Mucosa of descending colon (tissue), 3 donors: ENCODE results near the gene CECR2. TPM values are rescaled to one million over a fixed set of nuclear protein-coding genes. Genes with fewer than 3 reads are reported as not detected.
A peak's percentile ranks its signal among the peaks of the same experiment; 100 is the strongest.

Experiments used
- ATAC-seq: fragments of 200-7000 bp; cut with Tn5 transposase; one replicate; pipeline ENCODE4 v1.9.1; 2020; ENCODE audit warnings: mild to moderate bottlenecking, moderate library complexity
- DNase-seq, 3 donors: peaks; one replicate each; pipeline ENCODE4 v3.0.0-alpha.2; 2020
- H3K36me3 ChIP-seq: fragments of 200-600 bp; one replicate; pipeline ENCODE4 v1.8.0; 2021; ENCODE audit warnings: low read depth, mild to moderate bottlenecking
- H3K4me1 ChIP-seq: fragments of 200-600 bp; one replicate; pipeline ENCODE4 v1.8.0; 2021; ENCODE audit warnings: low read depth, mild to moderate bottlenecking
- H3K4me3 ChIP-seq: fragments of 200-600 bp; one replicate; pipeline ENCODE4 v1.8.0; 2021; ENCODE audit warnings: mild to moderate bottlenecking
- H3K9me3 ChIP-seq: fragments of 200-600 bp; one replicate; pipeline ENCODE4 v1.8.0; 2021; ENCODE audit warnings: mild to moderate bottlenecking
- intact Hi-C, 2 donors: fragments of 100-400 bp; cut with DNase I in 1 of 2; cut with micrococcal nuclease in 1 of 2; formaldehyde crosslinking; loops; one replicate each; pipeline versions ENCODE4 v1.11.0 to v1.11.1; 2022; cut with DNase I, micrococcal nuclease
- total RNA-seq, 3 donors: library from RNA; stranded (reverse); fragmentation: NEBNext Ultra II Directional in 2 of 3; extraction: Animal tissue kit (Norgen Biotek cat#: 25700) in 2 of 3; gene quantifications; one replicate each; pipeline versions ENCODE4 v1.2.1 to v1.2.4, GENCODE V29; 2021 to 2023
- TF ChIP-seq, protein P1 (sequence below): fragments of 200-600 bp; IDR thresholded peaks from one replicate; pipeline ENCODE4 v1.8.0; 2022; ENCODE audit warnings: antibody characterized with exemption, mild to moderate bottlenecking
- donor health status: DM: no; HTN: no; CAD: no; lungs with moderate emphysema.
- donor health status: DM: no; HTN: no; CAD: no.
- donor health status: DM: no; HTN: yes; CAD: no.

Gene CECR2
- total RNA-seq, 3 donors from 2014 or later: 0.27 to 1.4 (median 0.29) TPM

- no peaks in the 10 kb centered on the region for H3K9me3 ChIP-seq
- H3K36me3 ChIP-seq: no peaks in the 10 kb centered on the region
- ATAC-seq: no peak
- intact Hi-C loops: no loop called here
- no peaks in the 10 kb centered on the region for H3K4me1 ChIP-seq
- DNase-seq: peak in 1 of 3 donors; percentile 38
- TF ChIP-seq, protein P1, sequence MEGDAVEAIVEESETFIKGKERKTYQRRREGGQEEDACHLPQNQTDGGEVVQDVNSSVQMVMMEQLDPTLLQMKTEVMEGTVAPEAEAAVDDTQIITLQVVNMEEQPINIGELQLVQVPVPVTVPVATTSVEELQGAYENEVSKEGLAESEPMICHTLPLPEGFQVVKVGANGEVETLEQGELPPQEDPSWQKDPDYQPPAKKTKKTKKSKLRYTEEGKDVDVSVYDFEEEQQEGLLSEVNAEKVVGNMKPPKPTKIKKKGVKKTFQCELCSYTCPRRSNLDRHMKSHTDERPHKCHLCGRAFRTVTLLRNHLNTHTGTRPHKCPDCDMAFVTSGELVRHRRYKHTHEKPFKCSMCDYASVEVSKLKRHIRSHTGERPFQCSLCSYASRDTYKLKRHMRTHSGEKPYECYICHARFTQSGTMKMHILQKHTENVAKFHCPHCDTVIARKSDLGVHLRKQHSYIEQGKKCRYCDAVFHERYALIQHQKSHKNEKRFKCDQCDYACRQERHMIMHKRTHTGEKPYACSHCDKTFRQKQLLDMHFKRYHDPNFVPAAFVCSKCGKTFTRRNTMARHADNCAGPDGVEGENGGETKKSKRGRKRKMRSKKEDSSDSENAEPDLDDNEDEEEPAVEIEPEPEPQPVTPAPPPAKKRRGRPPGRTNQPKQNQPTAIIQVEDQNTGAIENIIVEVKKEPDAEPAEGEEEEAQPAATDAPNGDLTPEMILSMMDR: no peak
- no peak overlapping the region for H3K4me3 ChIP-seq
Observed at GRCh38 chr22:17581056-17581455, 211.8 kb downstream of the CECR2 start.

DNA sequence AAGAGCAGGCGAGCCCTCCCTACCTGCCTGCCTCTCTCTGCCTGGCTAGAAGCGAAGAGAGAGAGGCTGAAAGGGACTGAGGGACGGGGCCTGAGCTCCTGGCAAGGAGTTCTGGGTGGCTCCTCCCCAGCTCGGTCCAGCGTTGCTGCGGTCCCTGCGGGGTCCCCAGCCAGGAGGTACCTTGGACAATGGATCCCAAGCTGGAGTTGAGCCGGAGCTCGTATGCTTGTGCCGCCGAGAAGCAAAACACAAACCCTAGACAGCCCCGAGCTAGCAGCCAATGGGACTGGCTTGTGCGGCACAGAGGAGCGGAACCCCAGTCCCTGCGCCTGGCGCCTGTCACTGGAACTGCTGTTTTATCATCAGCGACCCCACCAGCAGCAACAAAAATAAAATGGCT is 212.4 kb downstream of the CECR2 start:
- H3K4me1 ChIP-seq: no peaks in the 10 kb centered on the region
- H3K36me3 ChIP-seq: no peaks in the 10 kb centered on the region
- H3K4me3 ChIP-seq: no peak overlapping the region
- no peaks in the 10 kb centered on the region for H3K9me3 ChIP-seq
- ATAC-seq (no peak), DNase-seq (peak in 1 of 3 donors; percentile 17)
- TF ChIP-seq, protein P1: no peak
- intact Hi-C loops: no loop called here

DNA sequence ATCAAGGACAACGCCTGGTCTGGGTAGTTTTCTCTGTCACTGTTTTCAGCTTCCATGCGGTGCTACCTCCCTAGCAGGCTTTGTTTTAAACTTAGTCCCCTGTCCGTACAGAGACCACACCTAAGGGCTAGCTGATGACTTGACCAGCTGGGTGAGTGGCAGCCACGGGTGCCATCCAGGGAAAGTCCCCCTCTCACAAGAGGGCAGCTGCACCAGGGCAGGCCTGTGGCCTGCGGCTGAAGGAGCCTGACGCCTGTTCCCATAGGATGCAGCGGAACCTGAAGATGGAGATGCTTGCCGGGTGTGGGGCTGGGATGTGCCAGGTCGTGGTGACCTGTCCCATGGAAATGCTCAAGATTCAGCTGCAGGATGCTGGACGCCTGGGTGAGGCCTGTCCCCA is 213.9 kb downstream of the CECR2 start:
- intact Hi-C loops: no loop called here
- no peaks in the 10 kb centered on the region for H3K4me1 ChIP-seq
- H3K9me3 ChIP-seq: no peaks in the 10 kb centered on the region
- TF ChIP-seq, protein P1: no peak
- H3K36me3 ChIP-seq: no peaks in the 10 kb centered on the region
- no peak for ATAC-seq
- DNase-seq: no peak
- no peak overlapping the region for H3K4me3 ChIP-seq

- H3K4me1 ChIP-seq: no peaks in the 10 kb centered on the region
- intact Hi-C loops: no loop called here
- TF ChIP-seq, protein P1: no peak
- peaks cover 4% of the 10 kb centered on the region for H3K36me3 ChIP-seq
- H3K4me3 ChIP-seq: no peak overlapping the region
- ATAC-seq (no peak), DNase-seq (peak in 1 of 3 donors; percentile 36)
- H3K9me3 ChIP-seq: no peaks in the 10 kb centered on the region
Observed at GRCh38 chr22:17586831-17587440, 217.7 kb downstream of the CECR2 start.

DNA sequence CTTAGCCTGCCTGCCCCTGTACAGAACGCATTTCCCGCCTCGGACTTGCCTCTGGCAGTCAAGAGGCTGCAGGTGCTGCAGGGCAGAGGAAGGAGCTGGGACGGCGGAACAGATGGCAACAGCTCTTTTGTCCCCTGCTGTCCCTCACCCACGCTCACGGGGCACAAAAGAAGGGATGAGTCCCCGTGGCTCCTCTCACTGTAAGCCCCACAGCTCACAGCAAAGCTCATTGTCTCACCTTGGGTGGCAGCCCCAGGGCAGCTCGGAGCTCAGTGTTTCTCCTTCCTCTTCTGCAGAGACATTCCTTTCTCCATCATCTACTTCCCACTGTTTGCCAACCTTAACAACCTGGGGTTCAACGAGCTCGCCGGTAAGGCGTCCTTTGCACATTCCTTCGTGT is 218.4 kb downstream of the CECR2 start:
- no peaks in the 10 kb centered on the region for H3K9me3 ChIP-seq
- intact Hi-C loops: no loop called here
- ATAC-seq (no peak), DNase-seq (peak in 1 of 3 donors; percentile 27)
- H3K4me3 ChIP-seq: no peak overlapping the region
- peaks cover 4% of the 10 kb centered on the region for H3K36me3 ChIP-seq
- TF ChIP-seq, protein P1: no peak
- no peaks in the 10 kb centered on the region for H3K4me1 ChIP-seq

DNA sequence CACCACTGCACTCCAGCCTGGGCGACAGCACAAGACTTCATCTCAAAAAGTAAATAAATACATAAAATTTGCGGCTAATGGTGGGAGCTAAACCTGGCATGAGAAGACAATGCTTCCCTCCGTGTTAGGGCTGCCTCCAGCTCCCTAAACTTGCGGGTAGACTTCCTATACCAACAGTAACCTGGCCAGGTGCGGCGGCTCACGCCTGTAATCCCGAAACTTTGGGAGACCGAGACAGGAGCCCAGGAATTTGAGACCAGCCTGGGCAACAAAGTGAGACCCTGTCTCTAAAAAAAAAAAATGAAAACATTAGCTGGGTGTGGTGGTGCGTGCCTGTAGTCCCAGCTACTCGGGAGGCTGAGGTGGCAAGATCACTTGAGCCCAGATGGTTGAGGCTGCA is 219.3 kb downstream of the CECR2 start:
- H3K36me3 ChIP-seq: peaks cover 4% of the 10 kb centered on the region
- ATAC-seq (no peak), DNase-seq (peak in 1 of 3 donors; percentile 22)
- H3K4me3 ChIP-seq: no peak overlapping the region
- H3K4me1 ChIP-seq: no peaks in the 10 kb centered on the region
- TF ChIP-seq, protein P1: no peak
- intact Hi-C loops: no loop called here
- H3K9me3 ChIP-seq: no peaks in the 10 kb centered on the region
